Measurements from ENCODE around the gene PTPRH. TPM values are rescaled to one million over a fixed set of nuclear protein-coding genes. Genes with fewer than 3 reads are reported as not detected.

PTPRH gene, protein sequence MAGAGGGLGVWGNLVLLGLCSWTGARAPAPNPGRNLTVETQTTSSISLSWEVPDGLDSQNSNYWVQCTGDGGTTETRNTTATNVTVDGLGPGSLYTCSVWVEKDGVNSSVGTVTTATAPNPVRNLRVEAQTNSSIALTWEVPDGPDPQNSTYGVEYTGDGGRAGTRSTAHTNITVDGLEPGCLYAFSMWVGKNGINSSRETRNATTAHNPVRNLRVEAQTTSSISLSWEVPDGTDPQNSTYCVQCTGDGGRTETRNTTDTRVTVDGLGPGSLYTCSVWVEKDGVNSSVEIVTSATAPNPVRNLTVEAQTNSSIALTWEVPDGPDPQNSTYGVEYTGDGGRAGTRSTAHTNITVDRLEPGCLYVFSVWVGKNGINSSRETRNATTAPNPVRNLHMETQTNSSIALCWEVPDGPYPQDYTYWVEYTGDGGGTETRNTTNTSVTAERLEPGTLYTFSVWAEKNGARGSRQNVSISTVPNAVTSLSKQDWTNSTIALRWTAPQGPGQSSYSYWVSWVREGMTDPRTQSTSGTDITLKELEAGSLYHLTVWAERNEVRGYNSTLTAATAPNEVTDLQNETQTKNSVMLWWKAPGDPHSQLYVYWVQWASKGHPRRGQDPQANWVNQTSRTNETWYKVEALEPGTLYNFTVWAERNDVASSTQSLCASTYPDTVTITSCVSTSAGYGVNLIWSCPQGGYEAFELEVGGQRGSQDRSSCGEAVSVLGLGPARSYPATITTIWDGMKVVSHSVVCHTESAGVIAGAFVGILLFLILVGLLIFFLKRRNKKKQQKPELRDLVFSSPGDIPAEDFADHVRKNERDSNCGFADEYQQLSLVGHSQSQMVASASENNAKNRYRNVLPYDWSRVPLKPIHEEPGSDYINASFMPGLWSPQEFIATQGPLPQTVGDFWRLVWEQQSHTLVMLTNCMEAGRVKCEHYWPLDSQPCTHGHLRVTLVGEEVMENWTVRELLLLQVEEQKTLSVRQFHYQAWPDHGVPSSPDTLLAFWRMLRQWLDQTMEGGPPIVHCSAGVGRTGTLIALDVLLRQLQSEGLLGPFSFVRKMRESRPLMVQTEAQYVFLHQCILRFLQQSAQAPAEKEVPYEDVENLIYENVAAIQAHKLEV
- not detected for total RNA-seq (ENCODE audit: unreplicated experiment)
- long read RNA-seq = 0 reads

DNA sequence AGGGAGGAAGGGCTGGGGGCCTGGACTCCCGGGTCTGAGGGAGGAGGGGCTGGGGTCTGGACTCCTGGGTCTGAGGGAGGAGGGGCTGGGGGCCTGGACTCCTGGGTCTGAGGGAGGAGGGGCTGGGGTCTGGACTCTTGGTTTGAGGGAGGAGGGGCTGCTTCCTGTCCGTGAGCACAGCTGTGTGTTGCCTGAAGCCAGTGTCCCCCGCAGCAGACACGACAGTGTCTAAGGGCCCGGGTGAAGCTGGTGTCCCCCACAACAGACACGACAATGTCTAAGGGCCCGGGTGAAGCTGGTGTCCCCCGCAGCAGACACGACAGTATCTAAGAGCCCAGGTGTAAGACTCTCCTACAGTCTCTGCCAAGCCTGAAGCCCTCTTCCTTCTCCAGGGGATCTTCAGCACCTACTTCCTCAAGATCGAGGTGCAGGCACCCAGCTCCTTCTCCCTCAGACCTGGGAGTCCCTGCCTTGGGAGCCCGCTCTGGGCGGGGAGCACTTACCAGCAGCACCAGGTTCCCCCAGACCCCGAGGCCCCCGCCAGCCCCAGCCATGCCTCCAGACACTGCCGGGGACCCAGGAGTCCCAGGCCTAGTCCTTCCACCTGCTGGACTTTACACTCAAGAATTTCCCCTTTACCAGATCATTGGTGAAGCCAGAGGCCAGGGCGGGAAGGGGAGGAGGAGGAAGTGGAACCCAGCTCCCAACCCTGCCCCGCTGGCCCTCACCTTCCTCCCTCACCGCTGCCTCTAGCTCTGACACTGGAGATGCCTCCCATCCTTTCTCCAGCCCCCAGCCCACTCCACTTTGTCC is at the start of gene PTPRH:
TSS of gene PTPRH (minus strand) at position 622 of the 813 bp plus-strand sequence. CDS start at position 554, 68 bp downstream.
- Mint-ChIP-seq H3K4me1 (ENCODE audit: unreplicated experiment) (no peaks in the 10 kb centered on the region), H3K27me3 (ENCODE audit: unreplicated experiment) (peaks cover 2% of the 10 kb centered on the region), H3K4me3 (ENCODE audit: unreplicated experiment) (no peak within 1 kb of the TSS), H3K27ac (ENCODE audit: unreplicated experiment) (no peak within 1 kb of the TSS), H3K9me3 (ENCODE audit: unreplicated experiment) (no peaks in the 10 kb centered on the region), H3K36me3 (ENCODE audit: low read depth, unreplicated experiment) (no peaks in the 10 kb centered on the region)
- no peak for DNase-seq (ENCODE audit: low spot score)
- TF ChIP-seq, protein P1, sequence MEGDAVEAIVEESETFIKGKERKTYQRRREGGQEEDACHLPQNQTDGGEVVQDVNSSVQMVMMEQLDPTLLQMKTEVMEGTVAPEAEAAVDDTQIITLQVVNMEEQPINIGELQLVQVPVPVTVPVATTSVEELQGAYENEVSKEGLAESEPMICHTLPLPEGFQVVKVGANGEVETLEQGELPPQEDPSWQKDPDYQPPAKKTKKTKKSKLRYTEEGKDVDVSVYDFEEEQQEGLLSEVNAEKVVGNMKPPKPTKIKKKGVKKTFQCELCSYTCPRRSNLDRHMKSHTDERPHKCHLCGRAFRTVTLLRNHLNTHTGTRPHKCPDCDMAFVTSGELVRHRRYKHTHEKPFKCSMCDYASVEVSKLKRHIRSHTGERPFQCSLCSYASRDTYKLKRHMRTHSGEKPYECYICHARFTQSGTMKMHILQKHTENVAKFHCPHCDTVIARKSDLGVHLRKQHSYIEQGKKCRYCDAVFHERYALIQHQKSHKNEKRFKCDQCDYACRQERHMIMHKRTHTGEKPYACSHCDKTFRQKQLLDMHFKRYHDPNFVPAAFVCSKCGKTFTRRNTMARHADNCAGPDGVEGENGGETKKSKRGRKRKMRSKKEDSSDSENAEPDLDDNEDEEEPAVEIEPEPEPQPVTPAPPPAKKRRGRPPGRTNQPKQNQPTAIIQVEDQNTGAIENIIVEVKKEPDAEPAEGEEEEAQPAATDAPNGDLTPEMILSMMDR (IDR thresholded peaks at IDR 0.05; ENCODE audit: unreplicated experiment) = no peak

DNA sequence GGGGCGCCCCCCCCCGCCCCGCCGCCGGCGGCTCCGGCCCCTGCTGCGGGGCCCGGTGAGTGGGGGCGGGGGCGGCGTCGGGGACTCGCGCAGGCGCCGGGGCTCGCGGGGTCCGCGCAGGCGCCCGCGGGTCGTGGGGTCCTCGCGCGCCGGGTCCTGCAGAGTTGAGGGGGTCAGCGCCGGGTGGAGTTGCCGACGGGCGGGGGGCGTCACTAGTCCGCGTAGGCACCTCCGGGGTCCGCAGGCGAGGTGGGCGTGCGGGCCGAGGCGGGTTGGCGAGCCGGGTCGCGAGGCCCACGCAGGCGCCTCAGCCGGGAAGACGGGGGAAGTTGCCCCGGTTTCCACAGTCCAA is 49.2 kb upstream of the PTPRH start:
- Mint-ChIP-seq H3K27ac (ENCODE audit: unreplicated experiment) (no peak overlapping the region), H3K4me3 (ENCODE audit: unreplicated experiment) (peak overlapping the region; percentile 92), H3K36me3 (ENCODE audit: low read depth, unreplicated experiment) (peaks cover 16% of the 10 kb centered on the region), H3K9me3 (ENCODE audit: unreplicated experiment) (no peaks in the 10 kb centered on the region), H3K27me3 (ENCODE audit: unreplicated experiment) (peaks cover 14% of the 10 kb centered on the region), H3K4me1 (ENCODE audit: unreplicated experiment) (peaks cover 47% of the 10 kb centered on the region)
- TF ChIP-seq, protein P1 (IDR thresholded peaks at IDR 0.05; ENCODE audit: unreplicated experiment) = no peak
- peak; percentile 34 for DNase-seq (ENCODE audit: low spot score)

DNA sequence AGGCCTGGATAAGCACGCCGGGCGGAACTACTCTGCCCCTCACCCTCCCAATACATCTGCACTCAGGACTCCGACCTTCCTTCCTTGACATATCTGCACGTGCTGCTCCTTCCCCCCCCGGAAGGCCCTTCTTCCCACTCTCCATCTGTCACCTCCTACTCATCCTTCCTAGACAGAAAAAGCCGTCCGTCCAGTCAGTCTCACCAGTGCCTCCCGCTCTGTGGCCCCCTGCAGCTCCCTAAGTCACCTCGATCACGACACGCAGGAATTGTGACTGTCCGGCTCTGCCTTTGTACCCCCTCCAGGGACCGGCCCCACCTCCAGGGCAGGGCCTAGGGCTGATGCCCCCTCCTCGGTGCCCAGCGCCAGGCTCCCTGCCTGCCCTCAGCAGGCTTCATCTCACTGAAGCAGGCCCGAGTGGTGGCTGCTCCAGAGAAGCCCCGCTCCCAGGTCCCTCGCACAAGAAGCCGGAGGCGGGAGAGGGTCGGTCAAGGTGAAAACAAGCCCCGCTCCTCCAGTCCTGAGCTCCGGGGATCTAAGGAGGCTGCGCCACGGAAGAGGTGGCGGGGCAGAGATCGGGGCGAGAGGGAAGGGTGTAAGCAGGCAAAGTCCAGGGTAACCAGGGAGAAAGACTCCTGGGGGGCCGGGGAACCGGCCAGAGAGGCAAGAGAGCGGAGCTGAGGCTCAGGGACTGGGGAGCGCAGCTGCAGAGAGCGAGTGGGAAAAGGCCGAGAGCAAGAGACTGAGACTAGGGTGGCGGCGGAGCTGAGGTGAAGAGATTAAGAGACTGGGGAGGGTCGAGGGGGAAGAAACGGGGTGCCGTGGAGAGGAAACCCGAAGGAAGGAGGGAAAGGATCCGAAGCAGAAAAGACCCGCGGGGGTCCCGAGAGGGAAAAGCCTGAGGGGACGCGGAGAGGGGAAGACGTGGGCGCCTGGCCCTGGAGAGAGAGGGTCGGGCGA is 48.4 kb upstream of the PTPRH start:
- H3K4me3 Mint-ChIP-seq (ENCODE audit: unreplicated experiment) = peak overlapping the region; percentile 99

More for the DNA sequence above, 48.4 kb upstream of the PTPRH start:
- DNase-seq (ENCODE audit: low spot score) = peak; percentile 23
- peaks cover 14% of the 10 kb centered on the region for H3K27me3 Mint-ChIP-seq (ENCODE audit: unreplicated experiment)
- TF ChIP-seq, protein P1 (IDR thresholded peaks at IDR 0.05; ENCODE audit: unreplicated experiment) = no peak
- H3K27ac Mint-ChIP-seq (ENCODE audit: unreplicated experiment) = peak overlapping the region; percentile 83
- H3K4me1 Mint-ChIP-seq (ENCODE audit: unreplicated experiment) = peaks cover 47% of the 10 kb centered on the region
- peaks cover 16% of the 10 kb centered on the region for H3K36me3 Mint-ChIP-seq (ENCODE audit: low read depth, unreplicated experiment)
- no peaks in the 10 kb centered on the region for H3K9me3 Mint-ChIP-seq (ENCODE audit: unreplicated experiment)

Data from endothelial cell (in vitro differentiated cells).